MM.1S (cell line): ENCODE measurements around the gene PPP1R8.

Experiments used
- EZH2 ChIP-seq: fragments of 300-600 bp; sonication (generic); optimal IDR thresholded peaks from 2 replicates; pipeline ENCODE3; 2017; ENCODE audit warnings: low read depth, mild to moderate bottlenecking, antibody characterized with exemption, low read length, mixed read lengths
- TF ChIP-seq, protein P1 (sequence below): fragments of 300-600 bp; sonication (generic); IDR thresholded peaks from 2 replicates; pipeline ENCODE4 v1.5.1; 2016; ENCODE audit warnings: antibody characterized with exemption, low read length, mixed read lengths

DNA sequence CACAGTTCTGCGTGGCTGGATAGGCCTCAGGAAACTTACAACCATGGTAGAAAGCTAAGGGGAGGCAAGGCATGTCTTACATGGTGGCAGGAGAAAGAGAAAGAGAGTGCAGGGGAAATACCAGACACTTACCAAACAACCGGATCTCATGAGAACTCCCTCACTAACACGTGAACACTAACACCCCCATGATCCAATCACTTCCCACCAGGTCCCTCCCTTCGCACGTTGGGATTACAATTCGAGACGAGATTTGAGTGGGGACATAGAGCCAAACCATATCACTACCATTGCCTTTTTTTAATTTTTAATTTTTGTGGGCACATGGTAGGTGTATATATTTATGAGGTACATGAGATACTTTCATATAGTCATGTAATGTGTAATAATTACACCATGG is 23.8 kb upstream of the PPP1R8 start:
- TF ChIP-seq, protein P1, sequence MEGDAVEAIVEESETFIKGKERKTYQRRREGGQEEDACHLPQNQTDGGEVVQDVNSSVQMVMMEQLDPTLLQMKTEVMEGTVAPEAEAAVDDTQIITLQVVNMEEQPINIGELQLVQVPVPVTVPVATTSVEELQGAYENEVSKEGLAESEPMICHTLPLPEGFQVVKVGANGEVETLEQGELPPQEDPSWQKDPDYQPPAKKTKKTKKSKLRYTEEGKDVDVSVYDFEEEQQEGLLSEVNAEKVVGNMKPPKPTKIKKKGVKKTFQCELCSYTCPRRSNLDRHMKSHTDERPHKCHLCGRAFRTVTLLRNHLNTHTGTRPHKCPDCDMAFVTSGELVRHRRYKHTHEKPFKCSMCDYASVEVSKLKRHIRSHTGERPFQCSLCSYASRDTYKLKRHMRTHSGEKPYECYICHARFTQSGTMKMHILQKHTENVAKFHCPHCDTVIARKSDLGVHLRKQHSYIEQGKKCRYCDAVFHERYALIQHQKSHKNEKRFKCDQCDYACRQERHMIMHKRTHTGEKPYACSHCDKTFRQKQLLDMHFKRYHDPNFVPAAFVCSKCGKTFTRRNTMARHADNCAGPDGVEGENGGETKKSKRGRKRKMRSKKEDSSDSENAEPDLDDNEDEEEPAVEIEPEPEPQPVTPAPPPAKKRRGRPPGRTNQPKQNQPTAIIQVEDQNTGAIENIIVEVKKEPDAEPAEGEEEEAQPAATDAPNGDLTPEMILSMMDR, result no peak
- TF ChIP-seq EZH2, result no peak
